ENCODE data around the gene CRACR2A. TPM values are rescaled to one million over a fixed set of nuclear protein-coding genes. Genes with fewer than 3 reads are reported as not detected.

CRACR2A gene
- total RNA-seq, 1 donor from 2014 or later = 0.82 TPM

DNA sequence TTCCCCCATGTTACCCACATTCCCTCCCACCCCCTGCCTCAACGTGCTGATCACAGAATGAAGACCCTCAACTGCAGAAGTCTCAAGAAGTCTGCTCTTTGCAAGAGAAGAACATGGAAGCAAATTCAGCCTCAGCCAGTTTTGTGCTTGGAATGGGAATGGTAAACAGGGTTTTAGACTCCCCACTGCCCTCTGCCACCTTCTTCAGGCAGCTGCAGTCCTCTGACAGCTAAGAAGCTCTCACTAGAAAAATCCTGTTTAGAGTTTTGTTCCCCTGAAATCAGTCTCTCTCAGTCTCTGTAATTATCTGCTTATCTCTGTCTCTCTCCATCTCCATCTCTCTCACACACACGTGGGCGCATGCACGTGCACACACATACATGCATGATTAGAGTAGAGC is 85.4 kb downstream of the CRACR2A start:
- Mint-ChIP-seq H3K36me3 (ENCODE audit: low read depth) (no peaks in the 10 kb centered on the region), H3K4me1 (ENCODE audit: low read depth) (no peaks in the 10 kb centered on the region), H3K27me3 (ENCODE audit: low read depth) (no peaks in the 10 kb centered on the region), H3K27ac (ENCODE audit: unreplicated experiment) (no peak overlapping the region), H3K9me3 (ENCODE audit: low read depth) (no peaks in the 10 kb centered on the region), H3K4me3 (ENCODE audit: unreplicated experiment) (no peak overlapping the region)
- TF ChIP-seq, protein P1, sequence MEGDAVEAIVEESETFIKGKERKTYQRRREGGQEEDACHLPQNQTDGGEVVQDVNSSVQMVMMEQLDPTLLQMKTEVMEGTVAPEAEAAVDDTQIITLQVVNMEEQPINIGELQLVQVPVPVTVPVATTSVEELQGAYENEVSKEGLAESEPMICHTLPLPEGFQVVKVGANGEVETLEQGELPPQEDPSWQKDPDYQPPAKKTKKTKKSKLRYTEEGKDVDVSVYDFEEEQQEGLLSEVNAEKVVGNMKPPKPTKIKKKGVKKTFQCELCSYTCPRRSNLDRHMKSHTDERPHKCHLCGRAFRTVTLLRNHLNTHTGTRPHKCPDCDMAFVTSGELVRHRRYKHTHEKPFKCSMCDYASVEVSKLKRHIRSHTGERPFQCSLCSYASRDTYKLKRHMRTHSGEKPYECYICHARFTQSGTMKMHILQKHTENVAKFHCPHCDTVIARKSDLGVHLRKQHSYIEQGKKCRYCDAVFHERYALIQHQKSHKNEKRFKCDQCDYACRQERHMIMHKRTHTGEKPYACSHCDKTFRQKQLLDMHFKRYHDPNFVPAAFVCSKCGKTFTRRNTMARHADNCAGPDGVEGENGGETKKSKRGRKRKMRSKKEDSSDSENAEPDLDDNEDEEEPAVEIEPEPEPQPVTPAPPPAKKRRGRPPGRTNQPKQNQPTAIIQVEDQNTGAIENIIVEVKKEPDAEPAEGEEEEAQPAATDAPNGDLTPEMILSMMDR (IDR thresholded peaks at IDR 0.05) = no peak
- no peak for DNase-seq (ENCODE audit: low spot score)

DNA sequence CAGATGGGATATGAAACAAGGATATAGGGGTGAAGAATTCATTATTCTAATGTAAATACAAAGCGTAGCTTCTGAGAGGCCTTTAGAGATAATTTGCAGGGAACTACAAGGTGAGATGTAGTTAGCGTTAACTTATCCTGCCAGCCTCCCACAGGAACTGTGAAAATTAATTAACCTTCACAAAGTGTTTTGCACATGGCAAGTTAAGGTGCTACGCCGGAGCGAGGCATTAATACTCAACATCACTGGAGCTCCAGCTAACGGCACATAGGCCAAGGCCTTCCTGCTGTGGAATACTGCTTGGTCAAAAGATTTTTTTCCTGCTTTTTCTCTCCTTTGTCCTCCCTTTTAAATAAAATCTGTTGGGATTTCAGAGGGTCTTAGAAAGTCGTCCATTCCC is 86.5 kb downstream of the CRACR2A start:
- Mint-ChIP-seq H3K9me3 (ENCODE audit: low read depth) (no peaks in the 10 kb centered on the region), H3K4me3 (ENCODE audit: unreplicated experiment) (no peak overlapping the region), H3K36me3 (ENCODE audit: low read depth) (no peaks in the 10 kb centered on the region), H3K4me1 (ENCODE audit: low read depth) (no peaks in the 10 kb centered on the region), H3K27ac (ENCODE audit: unreplicated experiment) (no peak overlapping the region), H3K27me3 (ENCODE audit: low read depth) (no peaks in the 10 kb centered on the region)
- no peak for DNase-seq (ENCODE audit: low spot score)
- TF ChIP-seq, protein P1 (IDR thresholded peaks at IDR 0.05) = no peak

DNA sequence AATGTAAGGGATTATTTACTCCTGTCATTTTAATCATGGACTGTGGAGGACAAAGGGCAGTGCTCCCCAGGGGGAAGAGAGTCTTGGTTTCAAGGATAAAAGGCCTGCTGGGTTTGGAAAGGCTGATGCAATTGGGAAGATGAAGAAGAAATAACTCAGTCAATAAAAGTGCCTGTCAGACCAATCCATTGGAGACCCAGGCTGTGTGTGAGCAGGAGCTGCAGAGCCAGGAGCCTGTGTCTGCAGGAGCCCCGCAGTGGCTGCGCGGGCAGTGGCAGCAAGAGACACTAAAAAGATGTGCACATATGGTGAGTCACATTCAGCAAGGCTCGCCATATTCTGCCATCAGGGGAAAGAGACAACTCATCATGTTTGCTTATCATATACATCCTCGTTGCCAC is 90.4 kb downstream of the CRACR2A start:
- Mint-ChIP-seq H3K9me3 (ENCODE audit: low read depth) (no peaks in the 10 kb centered on the region), H3K27me3 (ENCODE audit: low read depth) (peaks cover 4% of the 10 kb centered on the region), H3K27ac (ENCODE audit: unreplicated experiment) (no peak overlapping the region), H3K4me3 (ENCODE audit: unreplicated experiment) (no peak overlapping the region), H3K4me1 (ENCODE audit: low read depth) (no peaks in the 10 kb centered on the region), H3K36me3 (ENCODE audit: low read depth) (no peaks in the 10 kb centered on the region)
- TF ChIP-seq, protein P1 (IDR thresholded peaks at IDR 0.05) = no peak
- DNase-seq (ENCODE audit: low spot score) = no peak

DNA sequence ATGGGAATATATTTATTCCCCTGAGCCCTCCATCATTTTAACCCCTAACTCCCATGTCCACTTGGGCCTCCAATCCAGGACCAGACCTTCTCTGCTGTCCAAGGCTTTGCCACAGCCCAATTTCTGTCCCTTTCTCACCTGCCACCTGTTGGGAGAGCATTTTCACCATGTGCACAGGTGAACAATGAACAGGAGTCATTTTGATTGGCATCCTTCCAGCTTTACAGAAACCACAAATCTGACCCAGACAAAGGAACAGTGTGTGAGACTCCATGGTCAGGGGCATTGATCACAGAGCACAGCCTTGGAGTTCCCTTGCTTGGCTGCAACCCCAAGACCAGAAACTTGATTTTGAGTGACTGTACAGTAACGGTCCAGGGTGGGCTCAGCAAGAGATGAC is 91.9 kb downstream of the CRACR2A start:
- Mint-ChIP-seq H3K36me3 (ENCODE audit: low read depth) (no peaks in the 10 kb centered on the region), H3K27me3 (ENCODE audit: low read depth) (peaks cover 4% of the 10 kb centered on the region), H3K4me3 (ENCODE audit: unreplicated experiment) (no peak overlapping the region), H3K4me1 (ENCODE audit: low read depth) (no peaks in the 10 kb centered on the region), H3K9me3 (ENCODE audit: low read depth) (no peaks in the 10 kb centered on the region), H3K27ac (ENCODE audit: unreplicated experiment) (no peak overlapping the region)
- no peak for DNase-seq (ENCODE audit: low spot score)
- TF ChIP-seq, protein P1 (IDR thresholded peaks at IDR 0.05) = no peak

DNA sequence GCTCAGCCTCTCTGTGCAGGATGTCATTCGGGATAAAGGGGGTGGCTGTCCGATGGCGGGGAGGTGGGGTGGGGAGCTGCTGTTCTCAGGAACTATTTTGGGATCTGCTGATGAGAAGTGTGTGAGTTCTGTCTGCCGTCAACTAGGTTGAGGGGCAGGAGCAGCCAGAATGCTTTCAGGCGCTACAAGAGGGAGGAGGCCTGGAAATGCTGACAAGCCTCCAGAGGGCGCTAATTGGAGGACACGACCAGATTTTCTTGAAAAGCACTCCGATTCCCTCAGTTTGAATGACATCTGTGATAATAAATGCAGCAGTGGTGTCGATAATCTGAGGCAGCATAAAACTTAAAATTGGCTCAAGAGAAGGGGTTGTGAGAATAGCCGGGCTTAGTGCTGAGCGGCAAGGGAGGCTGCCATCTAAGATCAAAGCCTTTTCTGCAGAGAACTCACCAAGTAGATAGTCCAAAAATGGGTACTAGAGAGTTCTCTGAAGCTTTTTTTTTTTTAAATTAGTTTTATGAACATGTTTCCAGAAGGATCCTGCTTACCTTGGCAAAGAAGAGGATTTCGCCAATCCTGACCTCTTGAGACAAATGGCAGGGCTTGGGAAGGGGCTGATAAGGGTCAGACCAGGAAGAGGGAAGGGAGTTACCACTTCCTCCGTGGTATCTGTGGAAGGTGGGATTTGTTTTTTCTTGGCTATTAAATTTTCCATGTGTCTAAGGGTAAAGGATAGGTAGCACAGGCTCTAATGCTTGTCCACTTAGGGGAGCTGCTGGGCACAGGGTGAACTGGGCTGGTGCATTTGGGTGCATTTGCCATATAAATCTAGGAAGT is 94.4 kb downstream of the CRACR2A start:
- no peak for DNase-seq (ENCODE audit: low spot score)
- Mint-ChIP-seq H3K9me3 (ENCODE audit: low read depth) (no peaks in the 10 kb centered on the region), H3K36me3 (ENCODE audit: low read depth) (no peaks in the 10 kb centered on the region), H3K27me3 (ENCODE audit: low read depth) (peaks cover 7% of the 10 kb centered on the region), H3K27ac (ENCODE audit: unreplicated experiment) (no peak overlapping the region), H3K4me3 (ENCODE audit: unreplicated experiment) (no peak overlapping the region), H3K4me1 (ENCODE audit: low read depth) (peaks cover 5% of the 10 kb centered on the region)
- TF ChIP-seq, protein P1 (IDR thresholded peaks at IDR 0.05) = peak; percentile 70
